Stimulated activated CD4-positive, alpha-beta T cell treated with anti-CD3 and anti-CD28 coated beads, Interleukin-15, amount 100 ng/mL, for 24 hours (primary cell): Measurements from ENCODE around the gene CCDC34.

Experiments
- DNase-seq: peaks from one replicate; pipeline ENCODE4 v3.0.0-alpha.2; 2020

CCDC34 gene

DNA sequence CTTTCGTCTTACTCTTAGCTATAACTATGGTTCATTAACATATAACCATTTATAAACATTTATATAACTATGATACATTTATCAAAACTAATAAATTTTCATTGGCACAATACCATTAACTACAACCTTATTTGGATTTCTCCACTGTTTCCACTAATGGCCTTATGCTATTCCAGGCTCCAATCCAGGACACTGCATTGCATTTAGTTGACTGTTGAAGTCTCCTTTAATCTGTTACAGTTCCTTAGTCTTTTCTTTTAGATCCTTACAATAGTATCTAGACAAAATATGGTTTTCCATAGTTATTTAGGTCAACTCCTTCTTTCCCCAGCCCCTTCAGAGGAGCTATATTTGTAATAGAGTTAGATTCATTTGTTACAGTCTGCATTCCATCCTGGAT, 47.2 kb downstream of the CCDC34 start:
- DNase-seq: no peak

DNA sequence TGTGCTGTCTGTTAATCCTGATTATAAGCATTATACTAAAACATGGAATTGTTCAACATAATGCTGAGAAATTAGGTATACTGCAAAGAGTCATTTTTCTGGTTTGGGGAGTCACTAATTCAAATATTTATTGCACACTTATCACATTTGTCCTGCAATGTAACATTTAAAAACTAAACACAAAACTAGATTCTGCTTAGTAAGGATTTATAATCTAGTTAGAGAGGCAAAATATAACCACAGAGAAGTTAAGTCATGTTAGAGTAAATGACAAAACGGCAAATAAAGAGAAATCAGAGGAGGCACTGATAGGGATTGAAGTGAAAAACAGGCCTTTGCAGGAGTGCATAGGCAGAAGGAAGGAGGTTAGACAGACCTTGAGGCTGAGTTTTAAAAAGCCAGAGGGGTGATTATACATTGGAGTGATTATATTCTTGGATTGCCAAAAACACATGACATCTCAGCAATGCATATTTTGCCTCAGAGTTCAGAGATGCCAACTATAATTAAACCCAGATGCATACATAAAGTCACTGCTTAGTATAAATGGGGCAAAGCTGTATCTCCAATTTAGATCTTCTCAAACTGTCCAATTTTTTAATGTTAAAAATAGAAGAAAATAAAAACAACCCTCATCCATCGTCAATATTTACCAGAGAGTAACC, 49.7 kb downstream of the CCDC34 start:
- DNase-seq: no peak

- DNase-seq: no peak
Measured at GRCh38 chr11:27312110-27312509, 50.9 kb downstream of the CCDC34 start.

DNA sequence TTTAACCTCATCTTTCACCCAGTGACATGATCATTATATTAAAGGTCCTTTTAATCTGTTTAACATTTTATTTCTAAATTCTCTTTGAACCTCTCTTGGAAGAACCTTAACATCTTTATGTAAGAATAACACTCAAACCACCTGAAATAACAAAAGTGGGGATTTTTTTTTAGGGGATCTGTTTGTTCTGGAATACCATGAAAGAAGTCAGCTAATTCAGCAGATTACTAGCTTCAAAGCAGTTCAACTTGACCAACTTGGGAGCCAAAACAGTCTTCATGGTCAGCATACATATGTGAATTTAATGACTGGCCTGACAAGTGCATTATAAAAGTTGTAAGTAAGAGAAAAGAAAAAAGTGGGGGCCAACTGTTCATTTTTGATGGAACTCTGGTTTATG, 52.3 kb downstream of the CCDC34 start:
- no peak for DNase-seq

- DNase-seq: no peak
Measured at GRCh38 chr11:27310182-27310581, 52.8 kb downstream of the CCDC34 start.

DNA sequence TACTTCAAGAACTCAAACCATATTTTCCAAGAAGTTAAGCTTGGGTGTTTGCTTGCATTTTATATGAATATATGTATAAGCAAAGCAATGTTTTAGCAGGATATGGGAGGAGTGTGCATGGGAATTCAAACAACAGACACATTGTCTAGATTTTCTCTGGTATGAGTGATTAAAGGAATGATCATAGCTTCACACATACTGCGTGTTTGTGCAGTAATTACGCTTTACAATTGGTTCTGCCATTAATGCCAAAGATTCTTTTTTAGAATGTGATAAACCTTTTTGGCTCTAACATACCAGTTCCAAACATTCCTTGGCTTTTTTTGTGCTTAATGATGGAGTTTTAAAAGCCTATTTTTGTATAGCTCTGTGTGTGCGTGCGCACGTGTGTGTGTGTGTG, 54.0 kb downstream of the CCDC34 start:
- no peak for DNase-seq

GRCh38 chr11:27307232-27307631, 55.8 kb downstream of the CCDC34 start:
- DNase-seq: no peak

DNA sequence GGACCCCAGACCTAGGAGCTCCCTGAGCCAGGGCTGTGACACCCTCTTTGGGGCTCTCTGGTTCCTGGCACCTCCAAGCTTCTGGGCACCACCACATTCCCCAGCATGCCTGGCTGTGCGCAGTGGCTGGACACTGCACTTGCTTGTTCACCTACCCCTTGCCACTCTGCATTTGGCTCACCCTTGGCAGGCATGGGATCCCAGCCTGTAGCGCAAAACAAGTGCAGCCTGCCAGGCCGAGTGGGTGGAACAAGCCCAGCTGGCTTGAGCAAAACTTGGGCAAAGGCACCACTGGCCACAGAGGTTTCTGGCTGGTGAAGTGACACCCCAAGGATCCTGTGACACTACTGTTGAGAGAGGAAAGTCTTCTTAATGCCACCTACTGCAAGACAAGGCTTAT, 57.3 kb downstream of the CCDC34 start:
- no peak for DNase-seq

GRCh38 chr11:27304514-27304913, 58.5 kb downstream of the CCDC34 start:
- DNase-seq: no peak

DNA sequence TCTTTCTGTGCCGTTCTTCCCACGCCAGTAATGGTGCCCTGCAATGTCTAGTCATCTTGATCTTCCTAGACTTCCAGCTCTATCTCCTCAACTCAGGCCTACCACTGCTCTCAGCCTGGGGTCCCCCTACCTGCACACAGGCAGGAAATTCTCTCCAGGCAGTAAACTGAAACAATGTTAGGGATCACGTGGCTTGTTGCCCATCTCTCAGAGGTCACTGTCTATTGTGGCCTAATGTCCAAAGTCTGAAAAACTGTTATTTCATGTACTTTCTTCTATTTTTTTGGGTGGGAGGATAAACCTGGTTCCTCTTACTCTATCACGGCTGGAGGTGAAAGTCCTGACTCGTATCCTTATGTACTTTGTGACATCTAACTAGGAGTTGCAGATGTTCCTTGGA, 59.1 kb downstream of the CCDC34 start:
- DNase-seq: no peak

GRCh38 chr11:27300974-27301373, 62.0 kb downstream of the CCDC34 start:
- no peak for DNase-seq

DNA sequence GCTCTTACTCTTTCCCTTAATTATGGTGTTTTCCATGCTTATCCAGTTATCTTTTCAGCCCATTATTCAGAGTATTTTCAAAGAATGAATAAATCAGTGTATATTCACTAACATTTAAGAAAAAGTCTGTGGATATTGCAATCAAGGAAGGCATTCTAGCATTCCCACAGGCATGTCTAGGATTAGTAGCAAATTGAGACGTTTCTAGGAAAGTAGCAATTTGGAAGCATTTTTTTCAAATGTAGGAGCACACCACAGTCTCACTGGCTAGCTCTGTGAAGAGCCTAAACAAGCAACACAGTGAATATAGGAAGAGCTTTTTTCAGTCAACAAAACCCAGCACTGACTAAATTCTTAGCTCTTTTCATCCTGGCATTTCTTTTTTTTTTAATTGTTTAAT, 65.4 kb downstream of the CCDC34 start:
- DNase-seq: no peak

- DNase-seq: no peak
Measured at GRCh38 chr11:27296497-27296896, 66.5 kb downstream of the CCDC34 start.

- no peak for DNase-seq
Measured at GRCh38 chr11:27295928-27296327, 67.1 kb downstream of the CCDC34 start.

DNA sequence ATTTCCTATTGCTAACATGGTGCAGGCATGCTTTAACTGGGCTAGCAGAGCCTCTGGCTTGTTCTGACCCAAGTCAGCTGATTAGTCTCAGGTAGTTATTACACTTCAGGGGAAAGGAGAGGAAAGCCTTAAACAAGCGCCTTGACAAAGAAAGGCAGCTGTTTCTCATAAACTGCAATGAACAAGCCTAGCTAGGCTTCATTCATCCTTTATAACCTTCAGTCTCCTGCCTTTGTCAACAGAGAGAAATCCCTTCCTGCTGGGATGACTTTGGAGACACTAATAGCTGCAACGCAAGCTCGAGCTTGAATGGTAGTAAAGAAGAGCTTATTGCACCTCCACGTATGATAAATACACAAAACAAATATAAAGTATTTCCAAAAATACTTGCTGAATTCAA, 68.4 kb downstream of the CCDC34 start:
- DNase-seq: no peak

DNA sequence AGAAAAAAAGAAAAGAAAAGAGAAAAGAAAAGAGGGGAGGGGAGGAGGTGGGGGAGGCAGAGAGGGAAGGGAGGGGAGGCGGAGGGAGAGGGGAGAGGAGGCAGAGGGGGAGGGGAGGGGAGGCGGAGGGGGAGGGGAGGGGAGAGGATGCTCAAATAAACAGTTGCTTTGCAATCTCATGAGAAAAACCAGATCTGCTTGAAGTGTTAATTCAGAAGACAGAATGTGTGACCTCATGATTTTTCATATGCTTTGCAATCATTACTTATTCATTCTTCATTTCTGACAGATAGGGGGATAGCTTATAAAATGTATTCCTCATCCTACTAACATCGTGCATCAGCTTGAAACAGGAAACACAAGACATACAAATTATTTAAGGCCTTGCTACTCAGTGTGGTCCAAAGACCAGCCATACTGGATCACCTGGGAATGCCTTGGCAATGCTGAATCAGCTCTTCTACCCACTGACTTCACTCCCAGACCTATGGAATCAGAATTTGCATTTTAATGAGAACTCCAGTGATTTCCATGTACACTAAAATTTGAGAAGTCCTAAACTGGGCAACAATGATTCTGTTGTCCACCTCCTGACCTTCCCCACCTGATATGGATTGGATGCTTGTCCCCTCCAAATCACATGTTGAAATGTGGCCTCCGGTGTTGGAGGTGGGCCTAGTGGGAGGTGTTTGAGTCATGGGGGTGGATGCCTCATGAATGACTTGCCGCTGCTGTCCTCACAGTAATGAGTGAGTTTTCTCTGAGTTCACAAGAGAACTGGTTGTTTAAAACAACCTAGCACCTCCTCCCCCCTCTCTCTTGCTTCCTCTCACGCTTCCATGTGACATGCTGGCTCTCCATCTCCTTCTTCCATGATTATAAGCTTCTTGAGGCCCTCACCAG, 69.2 kb downstream of the CCDC34 start:
- DNase-seq: no peak

DNA sequence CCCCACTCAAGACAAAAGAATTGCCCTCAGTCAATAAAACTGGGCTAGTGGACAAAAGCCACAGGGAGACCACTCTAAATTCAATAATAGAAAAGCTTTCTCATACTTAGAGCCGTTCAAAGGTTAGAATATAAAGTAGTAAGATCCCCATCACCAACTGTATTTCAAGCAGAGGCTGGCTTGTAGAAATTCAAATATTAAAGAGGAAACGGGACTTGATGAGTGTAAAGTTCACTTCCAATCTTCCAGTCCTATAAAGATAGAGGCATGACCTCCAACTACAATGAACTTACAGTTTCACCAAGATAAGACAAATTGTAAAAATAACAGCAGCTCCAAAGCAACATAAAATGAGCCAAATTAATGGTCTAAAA, 70.4 kb downstream of the CCDC34 start:
- DNase-seq: no peak

DNA sequence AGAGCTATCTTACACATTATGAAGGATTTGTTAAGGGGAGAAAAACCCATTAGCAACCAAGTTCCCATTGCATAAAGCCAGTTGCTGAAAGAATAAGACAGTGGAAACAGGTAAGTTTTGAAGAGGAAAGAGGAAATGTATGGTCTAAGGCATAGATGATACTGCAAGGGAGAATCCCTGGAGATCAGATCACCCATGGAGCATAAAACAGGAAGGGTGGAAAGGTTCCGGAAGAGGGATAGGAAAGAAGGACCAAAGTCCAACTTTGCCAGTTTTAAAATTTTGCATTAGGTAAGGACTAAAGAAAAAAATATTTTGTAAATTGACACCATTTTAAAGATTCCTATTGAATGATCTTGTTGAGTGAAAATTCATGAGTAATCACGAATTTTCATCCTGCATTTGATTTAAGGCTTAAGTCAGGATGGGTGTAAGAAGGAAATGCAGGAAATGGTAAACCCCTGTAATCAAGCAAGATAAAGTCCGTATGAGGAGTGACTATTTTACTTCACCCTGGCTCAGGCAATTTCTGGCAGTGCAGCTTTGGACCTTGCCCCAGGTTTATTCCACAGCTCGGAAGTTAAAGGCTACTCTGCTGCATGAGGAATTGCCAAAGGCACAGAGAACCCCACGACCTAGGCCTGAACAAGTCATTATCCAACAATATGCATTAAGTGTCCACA, 70.9 kb downstream of the CCDC34 start:
- no peak for DNase-seq

- peak; percentile 8 for DNase-seq
Measured at GRCh38 chr11:27291302-27291889, 71.6 kb downstream of the CCDC34 start.

DNA sequence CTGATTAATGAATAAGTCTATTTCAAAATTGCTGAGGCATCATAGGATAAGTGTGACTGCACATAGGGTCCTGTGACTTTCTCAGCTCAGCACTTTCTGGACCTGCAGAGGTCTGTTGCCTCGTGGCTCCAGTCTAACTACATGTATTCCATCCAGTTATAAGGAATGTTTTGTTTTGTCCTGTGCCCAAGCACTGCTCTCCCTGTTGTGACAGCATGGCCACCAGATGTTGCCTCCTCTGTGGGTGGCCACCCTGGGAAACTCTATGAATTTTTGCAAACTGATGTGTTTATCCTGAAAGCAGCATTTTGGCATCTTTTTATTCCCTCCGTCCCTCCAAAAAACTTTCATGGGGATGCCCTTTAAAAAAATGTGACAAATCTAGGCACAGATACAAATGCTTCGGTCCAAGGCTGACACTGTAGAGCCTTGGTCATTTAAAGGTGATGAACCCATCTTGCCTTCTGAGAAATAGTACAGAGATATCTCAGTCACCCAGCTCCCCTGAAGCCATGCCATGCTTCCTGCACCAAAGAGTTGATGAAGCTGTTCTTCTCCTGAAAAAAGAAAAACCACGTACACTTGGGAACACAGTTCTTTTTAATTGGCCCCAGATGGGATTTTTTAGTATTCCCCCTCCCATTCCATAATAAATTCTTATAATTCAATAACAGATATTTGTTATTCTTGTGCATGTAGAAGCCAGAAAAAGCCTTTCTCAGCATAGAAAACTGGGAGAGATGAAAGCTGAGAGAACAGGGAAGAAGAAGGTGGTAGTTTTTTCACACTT, 72.6 kb downstream of the CCDC34 start:
- no peak for DNase-seq
